ENCODE data around the gene CNTNAP5.

The CNTNAP5 gene

GRCh38 chr2:124835331-124835730 is 810.2 kb downstream of the CNTNAP5 start:
- peaks cover 3% of the 10 kb centered on the region for H3K9me3 ChIP-seq (ENCODE audit: severe bottlenecking)
- H3K36me3 ChIP-seq, result no peaks in the 10 kb centered on the region
- H3K4me3 ChIP-seq (ENCODE audit: low read depth, low read length), result no peak overlapping the region
- no peak overlapping the region for H3K27ac ChIP-seq
- no peak for TF ChIP-seq CTCF (IDR thresholded peaks at IDR 0.05; ENCODE audit: low read depth, low read length)
- no peaks in the 10 kb centered on the region for H3K27me3 ChIP-seq (ENCODE audit: insufficient read depth, low read depth, severe bottlenecking)
- DNase-seq, result no peak

GRCh38 chr2:124836416-124836815 is 811.3 kb downstream of the CNTNAP5 start:
- DNase-seq, result no peak
- no peak for TF ChIP-seq CTCF (IDR thresholded peaks at IDR 0.05; ENCODE audit: low read depth, low read length)
- no peaks in the 10 kb centered on the region for H3K9me3 ChIP-seq (ENCODE audit: severe bottlenecking)

GRCh38 chr2:124837496-124837895 is 812.4 kb downstream of the CNTNAP5 start:
- no peak for DNase-seq
- TF ChIP-seq CTCF (IDR thresholded peaks at IDR 0.05; ENCODE audit: low read depth, low read length), result no peak
- Histone ChIP-seq H3K9me3 (ENCODE audit: severe bottlenecking) (no peaks in the 10 kb centered on the region), H3K27ac (no peak overlapping the region), H3K27me3 (ENCODE audit: insufficient read depth, low read depth, severe bottlenecking) (no peaks in the 10 kb centered on the region), H3K36me3 (no peaks in the 10 kb centered on the region), H3K4me3 (ENCODE audit: low read depth, low read length) (no peak overlapping the region)

More at GRCh38 chr2:124836416-124836815, 811.3 kb downstream of the CNTNAP5 start:
- H3K27ac ChIP-seq, result no peak overlapping the region
- H3K36me3 ChIP-seq, result no peaks in the 10 kb centered on the region
- H3K4me3 ChIP-seq (ENCODE audit: low read depth, low read length), result no peak overlapping the region
- H3K27me3 ChIP-seq (ENCODE audit: insufficient read depth, low read depth, severe bottlenecking), result no peaks in the 10 kb centered on the region

- H3K27me3 ChIP-seq (ENCODE audit: insufficient read depth, low read depth, severe bottlenecking), result no peaks in the 10 kb centered on the region
- H3K36me3 ChIP-seq, result no peaks in the 10 kb centered on the region
- no peak for DNase-seq
- H3K9me3 ChIP-seq (ENCODE audit: severe bottlenecking), result no peaks in the 10 kb centered on the region
- TF ChIP-seq CTCF (IDR thresholded peaks at IDR 0.05; ENCODE audit: low read depth, low read length), result no peak
- H3K4me3 ChIP-seq (ENCODE audit: low read depth, low read length), result no peak overlapping the region
- H3K27ac ChIP-seq, result no peak overlapping the region
These were observed 813.3 kb downstream of the CNTNAP5 start for GRCh38 chr2:124838406-124838805.

GRCh38 chr2:124867247-124867646 is 842.2 kb downstream of the CNTNAP5 start:
- Histone ChIP-seq H3K27ac (no peak overlapping the region), H3K9me3 (ENCODE audit: severe bottlenecking) (no peaks in the 10 kb centered on the region), H3K36me3 (no peaks in the 10 kb centered on the region), H3K4me3 (ENCODE audit: low read depth, low read length) (no peak overlapping the region), H3K27me3 (ENCODE audit: insufficient read depth, low read depth, severe bottlenecking) (no peaks in the 10 kb centered on the region)
- DNase-seq, result no peak
- TF ChIP-seq CTCF (IDR thresholded peaks at IDR 0.05; ENCODE audit: low read depth, low read length), result no peak

- TF ChIP-seq CTCF (IDR thresholded peaks at IDR 0.05; ENCODE audit: low read depth, low read length), result no peak
- DNase-seq, result no peak
- no peaks in the 10 kb centered on the region for H3K36me3 ChIP-seq
- no peak overlapping the region for H3K4me3 ChIP-seq (ENCODE audit: low read depth, low read length)
- no peaks in the 10 kb centered on the region for H3K9me3 ChIP-seq (ENCODE audit: severe bottlenecking)
- no peaks in the 10 kb centered on the region for H3K27me3 ChIP-seq (ENCODE audit: insufficient read depth, low read depth, severe bottlenecking)
- H3K27ac ChIP-seq, result no peak overlapping the region
These were observed 849.1 kb downstream of the CNTNAP5 start for GRCh38 chr2:124874219-124874618.
